A549 (cell line): Measurements from ENCODE around the gene PTPN6. TPM values are rescaled to one million over a fixed set of nuclear protein-coding genes. Genes with fewer than 3 reads are reported as not detected.

Experiments
- ATAC-seq, 2 experiments: fragments of 200-7000 bp in 1 of 2; fragments of >200 bp in 1 of 2; cut with Nextera tagmentation in 1 of 2; cut with Tn5 transposase in 1 of 2; 3 replicates each; pipeline versions ENCODE4 v1.8.0 to v1.9.1; 2018 to 2020; ENCODE audit warnings: mild to moderate bottlenecking in 1 of 2, moderate library complexity in 1 of 2
- CTCF ChIA-PET: fragments of 300-600 bp; sonication (Branson Sonifier 250); formaldehyde crosslinking; extraction: SDS; loops from one replicate; lab custom pipeline; 2021; ENCODE audit warnings: antibody characterized with exemption, inconsistent platforms; lab: Yijun Ruan, JAX
- POLR2A ChIA-PET: fragments of 350-600 bp; formaldehyde crosslinking; extraction: SDS; loops from one replicate; lab custom pipeline; 2021; ENCODE audit warnings: antibody characterized with exemption, inconsistent platforms; lab: Yijun Ruan, JAX
- DNase-seq, 2 experiments: peaks; one replicate each; pipeline versions ENCODE4 v3.0.0 to v3.0.0-alpha.2; 2011 to 2016; ENCODE audit warnings: low read depth in 1 of 2, low spot score in 1 of 2
- FAIRE-seq: peaks from 2 replicates; lab custom pipeline; 2011; peaks lifted over from hg19 to GRCh38; lab: Jason Lieb, UNC
- H3K27ac ChIP-seq, 2 experiments: fragments of >200 bp; sonication (Bioruptor Twin); formaldehyde crosslinking; 3 replicates each; pipeline ENCODE4 v1.5.1; 2016 to 2017
- H3K4me1 ChIP-seq: fragments of >200 bp; sonication (Bioruptor Twin); formaldehyde crosslinking; 3 replicates; pipeline ENCODE4 v1.6.1; 2016
- H3K4me2 ChIP-seq: fragments of >200 bp; sonication (Bioruptor Twin); formaldehyde crosslinking; 3 replicates; pipeline ENCODE4 v1.6.1; 2016
- H3K4me3 ChIP-seq: fragments of >200 bp; sonication (Bioruptor Twin); formaldehyde crosslinking; 3 replicates; pipeline ENCODE4 v1.5.1; 2016
- H3K9me3 ChIP-seq: fragments of >200 bp; sonication (Bioruptor Twin); formaldehyde crosslinking; 3 replicates; pipeline ENCODE4 v1.6.1; 2016
- BHLHE40 ChIP-seq: IDR thresholded peaks from 2 replicates; pipeline ENCODE4 v1.6.1; 2012; ENCODE audit warnings: low read depth, low read length, inconsistent platforms
- CBX8 ChIP-seq: fragments of 200-600 bp; sonication (generic); IDR thresholded peaks from 2 replicates; pipeline ENCODE4 v1.6.1; 2016
- CHD2 ChIP-seq: fragments of 150-350 bp; IDR thresholded peaks from 2 replicates; pipeline ENCODE4 v1.6.1; 2014; ENCODE audit warnings: low read length; ENCODE audit not compliant: partially characterized antibody
- EP300 ChIP-seq, 2 experiments: fragments of >200 bp; sonication (Bioruptor Twin); formaldehyde crosslinking; IDR thresholded peaks; 2 replicates in 1 of 2; 3 replicates in 1 of 2; pipeline ENCODE4 v1.6.1; 2016 to 2017
- FOXS1 ChIP-seq: fragments of 250-450 bp; sonication (Bioruptor Pico); IDR thresholded peaks from 2 replicates; pipeline ENCODE4 v1.5.0; 2020; ENCODE audit warnings: mild to moderate bottlenecking, moderate library complexity
- HEYL ChIP-seq: fragments of 250-450 bp; sonication (Bioruptor Pico); IDR thresholded peaks from 2 replicates; pipeline ENCODE4 v1.8.0; 2021; ENCODE audit warnings: mild to moderate bottlenecking, moderate library complexity
- HOXB5 ChIP-seq: fragments of 250-450 bp; sonication (Bioruptor Pico); IDR thresholded peaks from 2 replicates; pipeline ENCODE4 v1.5.0; 2020; ENCODE audit warnings: mild to moderate bottlenecking, moderate library complexity
- JUN ChIP-seq, 2 experiments: fragments of >200 bp; sonication (Bioruptor Twin); formaldehyde crosslinking; IDR thresholded peaks; 2 replicates in 1 of 2; 3 replicates in 1 of 2; pipeline ENCODE4 v1.6.1; 2016 to 2017
- KDM5A ChIP-seq: fragments of 200-600 bp; sonication (generic); IDR thresholded peaks from 2 replicates; pipeline ENCODE4 v1.6.1; 2016; ENCODE audit warnings: antibody characterized with exemption, mild to moderate bottlenecking
- MAZ ChIP-seq: fragments of 150-350 bp; IDR thresholded peaks from 2 replicates; pipeline ENCODE4 v1.6.1; 2014; ENCODE audit warnings: antibody characterized with exemption, low read depth, low read length, borderline replicate concordance
- MYC ChIP-seq: IDR thresholded peaks from 2 replicates; pipeline ENCODE4 v1.6.1; 2012; ENCODE audit warnings: mild to moderate bottlenecking, inconsistent platforms, low read length, improper control_type of control experiment, borderline replicate concordance
- NFE2L2 ChIP-seq: fragments of 150-350 bp; conservative IDR thresholded peaks from 2 replicates; pipeline ENCODE4 v1.6.1; 2014; ENCODE audit warnings: low read length
- POLR2A ChIP-seq: IDR thresholded peaks from 2 replicates; pipeline ENCODE4 v1.6.1; 2012; ENCODE audit warnings: mild to moderate bottlenecking, low read length
- RAD21 ChIP-seq, 2 experiments: fragments of >200 bp in 1 of 2; sonication (Bioruptor Twin) in 1 of 2; formaldehyde crosslinking in 1 of 2; IDR thresholded peaks in 1 of 2; conservative IDR thresholded peaks in 1 of 2; 2 replicates in 1 of 2; 3 replicates in 1 of 2; pipeline ENCODE4 v1.6.1; 2012 to 2018; ENCODE audit warnings: inconsistent platforms in 1 of 2
- RCOR1 ChIP-seq: fragments of 150-350 bp; IDR thresholded peaks from 2 replicates; pipeline ENCODE4 v1.6.1; 2014; ENCODE audit warnings: antibody characterized with exemption, low read length, low read depth
- RFX5 ChIP-seq: fragments of 450-650 bp; IDR thresholded peaks from 2 replicates; pipeline ENCODE4 v1.7.1; 2014; ENCODE audit warnings: antibody characterized with exemption, mild to moderate bottlenecking, moderate library complexity
- RNF2 ChIP-seq: fragments of 200-600 bp; sonication (generic); IDR thresholded peaks from 2 replicates; pipeline ENCODE4 v1.6.1; 2016; ENCODE audit warnings: low read depth, mild to moderate bottlenecking, antibody characterized with exemption, moderate library complexity, borderline replicate concordance
- ZSCAN20 ChIP-seq: fragments of 250-450 bp; sonication (Bioruptor Pico); IDR thresholded peaks from 2 replicates; pipeline ENCODE4 v1.8.0; 2022; ENCODE audit warnings: mild to moderate bottlenecking, moderate library complexity
- WGBS: methylation state at CpG from one replicate; pipeline ENCODE4 v1.1.6; 2017; ENCODE audit errors: missing lambda C conversion rate; 5-methylcytosine and 5-hydroxymethylcytosine counted together
- polyA plus RNA-seq, 4 experiments: library from polyadenylated mRNA; depleted of rRNA in 3 of 4; stranded (reverse); fragments of >200 nt; fragmentation: RNase III in 1 of 4; extraction: RNeasy Plus Mini Kit Qiagen cat#74134 plus additional on column Dnase treatment in 1 of 4; gene quantifications; 2 replicates in 3 of 4; 3 replicates in 1 of 4; pipeline ENCODE4 v1.2.3, GENCODE V29; 2011 to 2017
- TF ChIP-seq, protein P1 (sequence below): fragments of >200 bp; sonication (Bioruptor Twin); formaldehyde crosslinking; IDR thresholded peaks from 3 replicates; pipeline ENCODE4 v1.5.1; 2016
- TF ChIP-seq, protein P2 (sequence below): fragments of 250-450 bp; sonication (Bioruptor Pico); IDR thresholded peaks from 2 replicates; pipeline ENCODE4 v1.5.0; 2020; ENCODE audit warnings: low read depth, mild to moderate bottlenecking, moderate library complexity
- TF ChIP-seq, protein P3 (sequence below): fragments of 150-350 bp; IDR thresholded peaks from 2 replicates; pipeline ENCODE4 v1.6.1; 2014; ENCODE audit warnings: low read depth, mild to moderate bottlenecking, low read length
- TF ChIP-seq, protein P4 (sequence below): IDR thresholded peaks from 2 replicates; pipeline ENCODE4 v1.6.1; 2012; ENCODE audit warnings: low read depth, borderline replicate concordance

Gene PTPN6
- polyA plus RNA-seq, 2 of the 4 experiments (the other 2 are of a cell fraction), result 15.1 to 18.9 TPM

DNA sequence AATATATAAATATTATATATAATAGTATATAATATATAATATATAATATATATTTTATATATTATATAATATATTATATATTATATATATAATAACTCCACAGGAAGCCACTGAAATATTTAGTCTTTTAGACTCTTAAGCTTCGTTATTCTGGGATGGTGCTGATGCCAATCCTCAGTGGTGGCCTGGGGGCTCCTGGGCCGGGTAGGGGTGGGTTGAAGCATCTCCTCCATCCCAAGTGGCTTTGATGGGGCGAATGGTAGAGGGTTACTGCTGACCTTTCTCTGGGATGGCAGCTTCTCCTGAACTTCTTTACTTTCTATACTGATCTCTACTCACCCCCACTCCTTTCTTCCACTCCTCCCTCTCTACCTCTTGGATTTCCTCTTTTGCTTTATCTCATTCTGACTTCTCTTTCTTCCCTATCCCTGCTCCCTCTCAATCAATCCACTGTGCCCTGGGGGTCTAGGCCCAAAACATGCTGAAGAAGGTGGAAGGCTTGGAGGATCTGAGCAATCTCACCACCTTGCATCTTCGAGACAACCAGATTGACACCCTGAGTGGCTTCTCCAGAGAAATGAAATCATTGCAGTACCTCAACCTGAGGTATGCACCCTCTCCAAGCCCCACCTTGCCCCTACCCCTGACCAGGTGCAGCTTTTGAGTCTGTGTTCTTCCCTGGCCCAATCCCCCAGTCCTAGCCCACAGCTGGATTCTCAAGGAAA lies 41.6 kb upstream of the PTPN6 start:
- CTCF ChIA-PET, result interaction anchor here (0.6 to 22.2 kb wide), 6 partner anchors 10 to 198 kb away, joined by 3 to 232 read pairs (median 35); partner anchors contain the start of genes SPSB2 and TPI1
- WGBS, result 81% methylated on average over 4 of the region's 4 CpGs
- H3K4me1 ChIP-seq, result peaks cover 12% of the 10 kb centered on the region
- ATAC-seq (no peak), FAIRE-seq (no peak), DNase-seq (no peak)
- H3K9me3 ChIP-seq, result no peaks in the 10 kb centered on the region
- TF ChIP-seq HOXB5 (CRISPR knock-in tag), result no peak
- TF ChIP-seq CHD2, result no peak
- no peak for TF ChIP-seq POLR2A
- no peak for TF ChIP-seq BHLHE40
- TF ChIP-seq, protein P1, sequence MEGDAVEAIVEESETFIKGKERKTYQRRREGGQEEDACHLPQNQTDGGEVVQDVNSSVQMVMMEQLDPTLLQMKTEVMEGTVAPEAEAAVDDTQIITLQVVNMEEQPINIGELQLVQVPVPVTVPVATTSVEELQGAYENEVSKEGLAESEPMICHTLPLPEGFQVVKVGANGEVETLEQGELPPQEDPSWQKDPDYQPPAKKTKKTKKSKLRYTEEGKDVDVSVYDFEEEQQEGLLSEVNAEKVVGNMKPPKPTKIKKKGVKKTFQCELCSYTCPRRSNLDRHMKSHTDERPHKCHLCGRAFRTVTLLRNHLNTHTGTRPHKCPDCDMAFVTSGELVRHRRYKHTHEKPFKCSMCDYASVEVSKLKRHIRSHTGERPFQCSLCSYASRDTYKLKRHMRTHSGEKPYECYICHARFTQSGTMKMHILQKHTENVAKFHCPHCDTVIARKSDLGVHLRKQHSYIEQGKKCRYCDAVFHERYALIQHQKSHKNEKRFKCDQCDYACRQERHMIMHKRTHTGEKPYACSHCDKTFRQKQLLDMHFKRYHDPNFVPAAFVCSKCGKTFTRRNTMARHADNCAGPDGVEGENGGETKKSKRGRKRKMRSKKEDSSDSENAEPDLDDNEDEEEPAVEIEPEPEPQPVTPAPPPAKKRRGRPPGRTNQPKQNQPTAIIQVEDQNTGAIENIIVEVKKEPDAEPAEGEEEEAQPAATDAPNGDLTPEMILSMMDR, result no peak
- TF ChIP-seq MYC, result no peak
- TF ChIP-seq EP300 (IDR thresholded peaks at IDR 0.05), result no peak
- no peak overlapping the region for H3K4me3 ChIP-seq
- no peak overlapping the region for H3K4me2 ChIP-seq
- POLR2A ChIA-PET, result interaction anchor here (1.4 kb wide), 1 partner anchor 34 kb away, joined by 6 read pairs; the partner anchor contains the start of genes C12orf57 and RNU7-1
- no peak overlapping the region for H3K27ac ChIP-seq

DNA sequence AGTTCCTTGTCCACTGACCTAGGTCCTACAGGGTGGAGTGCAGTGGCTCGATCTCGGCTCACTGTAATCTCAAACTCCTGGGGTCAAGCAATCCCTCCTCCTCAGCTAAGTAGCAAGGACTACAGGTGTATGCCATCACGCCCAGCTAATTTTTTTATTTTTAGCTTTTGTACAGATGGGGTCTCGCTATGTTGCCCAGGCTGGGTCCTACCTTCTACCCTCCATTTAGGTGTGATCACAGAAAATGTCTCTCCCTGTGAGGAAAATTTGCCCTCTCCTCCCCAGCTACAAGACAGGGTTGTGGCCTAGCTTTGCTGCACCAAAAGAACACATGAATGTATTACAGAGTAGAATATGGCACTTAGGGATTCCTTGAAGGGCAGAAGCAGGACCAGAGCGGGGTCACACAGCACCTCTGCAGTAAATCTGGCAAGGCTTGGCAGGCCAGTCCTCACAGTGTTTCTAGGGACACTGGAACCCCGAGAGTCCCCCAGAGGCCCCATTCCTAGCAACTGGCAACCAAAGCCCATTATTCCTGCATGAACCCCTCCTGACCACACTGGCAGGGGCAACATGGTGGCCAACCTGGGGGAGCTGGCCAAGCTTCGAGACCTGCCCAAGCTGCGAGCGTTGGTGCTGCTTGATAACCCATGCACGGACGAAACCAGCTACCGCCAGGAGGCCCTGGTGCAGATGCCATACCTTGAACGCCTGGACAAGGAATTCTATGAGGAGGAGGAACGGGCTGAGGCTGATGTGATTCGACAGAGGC lies 38.8 kb upstream of the PTPN6 start:
- no peak overlapping the region for H3K4me2 ChIP-seq
- FAIRE-seq (no peak), DNase-seq (no peak), ATAC-seq (no peak)
- no peak overlapping the region for H3K4me3 ChIP-seq
- CTCF ChIA-PET, result interaction anchor here (0.5 to 22.2 kb wide), 10 partner anchors 12 to 53 kb away, joined by 3 to 232 read pairs (median 6); partner anchors contain the start of genes ATN1, SPSB2 and TPI1
- H3K9me3 ChIP-seq, result no peaks in the 10 kb centered on the region
- 92% methylated on average over 15 of the region's 15 CpGs for WGBS
- H3K27ac ChIP-seq, result no peak overlapping the region
- no peak for TF ChIP-seq RNF2
- TF ChIP-seq ZSCAN20 (CRISPR knock-in tag), result no peak
- no peak for TF ChIP-seq MAZ
- no peak for TF ChIP-seq NFE2L2
- no peak for TF ChIP-seq CBX8
- TF ChIP-seq CHD2, result no peak
- TF ChIP-seq BHLHE40, result no peak
- no peak for TF ChIP-seq HEYL (CRISPR knock-in tag)
- no peak for TF ChIP-seq RFX5
- TF ChIP-seq, protein P2, sequence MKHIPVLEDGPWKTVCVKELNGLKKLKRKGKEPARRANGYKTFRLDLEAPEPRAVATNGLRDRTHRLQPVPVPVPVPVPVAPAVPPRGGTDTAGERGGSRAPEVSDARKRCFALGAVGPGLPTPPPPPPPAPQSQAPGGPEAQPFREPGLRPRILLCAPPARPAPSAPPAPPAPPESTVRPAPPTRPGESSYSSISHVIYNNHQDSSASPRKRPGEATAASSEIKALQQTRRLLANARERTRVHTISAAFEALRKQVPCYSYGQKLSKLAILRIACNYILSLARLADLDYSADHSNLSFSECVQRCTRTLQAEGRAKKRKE (CRISPR knock-in tag), result no peak
- POLR2A ChIA-PET, result interaction anchor here (0.6 to 1.9 kb wide), 2 partner anchors 21 to 30 kb away, joined by 3 to 6 read pairs; no protein-coding TSS in a partner anchor
- peaks cover 17% of the 10 kb centered on the region for H3K4me1 ChIP-seq

DNA sequence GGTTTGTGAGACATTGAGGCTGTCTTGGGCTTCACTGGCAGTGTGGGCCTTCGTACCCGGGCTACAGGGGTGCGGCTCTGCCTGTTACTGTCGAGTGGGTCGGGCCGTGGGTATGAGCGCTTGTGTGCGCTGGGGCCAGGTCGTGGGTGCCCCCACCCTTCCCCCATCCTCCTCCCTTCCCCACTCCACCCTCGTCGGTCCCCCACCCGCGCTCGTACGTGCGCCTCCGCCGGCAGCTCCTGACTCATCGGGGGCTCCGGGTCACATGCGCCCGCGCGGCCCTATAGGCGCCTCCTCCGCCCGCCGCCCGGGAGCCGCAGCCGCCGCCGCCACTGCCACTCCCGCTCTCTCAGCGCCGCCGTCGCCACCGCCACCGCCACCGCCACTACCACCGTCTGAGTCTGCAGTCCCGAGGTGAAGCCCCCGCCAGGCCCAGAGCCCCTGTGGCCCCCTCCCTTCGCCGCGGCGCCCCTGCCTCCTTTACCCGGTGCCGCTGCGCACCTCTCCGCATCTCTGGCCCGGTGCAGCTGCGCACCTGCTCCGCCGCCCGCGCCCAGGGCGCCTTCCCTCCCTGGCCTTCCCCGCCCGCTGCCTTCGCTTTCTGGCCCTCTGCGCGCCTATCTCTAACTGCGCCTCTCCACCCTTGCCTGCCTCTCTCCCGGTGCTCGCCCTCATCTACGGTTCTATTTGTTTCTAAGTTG lies 36.8 kb upstream of the PTPN6 start, which contains the start of gene ENO2:
Gene ENO2, plus strand, starts transcription at position 335 of the 701 bp plus-strand sequence. CDS start 1,253 bp downstream, outside the sequence.
- 2% methylated on average over 23 of the region's 68 CpGs for WGBS
- ChIA-PET CTCF (interaction anchor here (0.5 to 22.2 kb wide), 4 partner anchors 11 to 747 kb away, joined by 3 to 232 read pairs (median 47); partner anchors contain the start of genes ATN1, SPSB2 and TPI1), POLR2A (interaction anchor here (1.0 to 1.4 kb wide), 5 partner anchors 9 to 42 kb away, joined by 3 to 16 read pairs (median 6); partner anchors contain the start of genes C12orf57, RNU7-1 and SPSB2)
- TF ChIP-seq, protein P3, sequence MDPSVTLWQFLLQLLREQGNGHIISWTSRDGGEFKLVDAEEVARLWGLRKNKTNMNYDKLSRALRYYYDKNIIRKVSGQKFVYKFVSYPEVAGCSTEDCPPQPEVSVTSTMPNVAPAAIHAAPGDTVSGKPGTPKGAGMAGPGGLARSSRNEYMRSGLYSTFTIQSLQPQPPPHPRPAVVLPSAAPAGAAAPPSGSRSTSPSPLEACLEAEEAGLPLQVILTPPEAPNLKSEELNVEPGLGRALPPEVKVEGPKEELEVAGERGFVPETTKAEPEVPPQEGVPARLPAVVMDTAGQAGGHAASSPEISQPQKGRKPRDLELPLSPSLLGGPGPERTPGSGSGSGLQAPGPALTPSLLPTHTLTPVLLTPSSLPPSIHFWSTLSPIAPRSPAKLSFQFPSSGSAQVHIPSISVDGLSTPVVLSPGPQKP, result no peak
- TF ChIP-seq, protein P1, result no peak
- TF ChIP-seq JUN (IDR thresholded peaks at IDR 0.05) (peak in 1 of 2 experiments; percentile 66; a peak in 2 of 5 replicates), POLR2A (peak; percentile 39; the same call in 1 of the 2 replicates), RAD21 (conservative IDR thresholded peaks at IDR 0.05 in 1 of 2, IDR thresholded peaks at IDR 0.05 in 1 of 2) (no peak), RCOR1 (no peak), FOXS1 (CRISPR knock-in tag) (no peak), KDM5A (no peak)
- TF ChIP-seq, protein P4, sequence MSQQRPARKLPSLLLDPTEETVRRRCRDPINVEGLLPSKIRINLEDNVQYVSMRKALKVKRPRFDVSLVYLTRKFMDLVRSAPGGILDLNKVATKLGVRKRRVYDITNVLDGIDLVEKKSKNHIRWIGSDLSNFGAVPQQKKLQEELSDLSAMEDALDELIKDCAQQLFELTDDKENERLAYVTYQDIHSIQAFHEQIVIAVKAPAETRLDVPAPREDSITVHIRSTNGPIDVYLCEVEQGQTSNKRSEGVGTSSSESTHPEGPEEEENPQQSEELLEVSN, result no peak; the same call in 1 of the 2 replicates

More for the DNA sequence above, 36.8 kb upstream of the PTPN6 start, which contains the start of gene ENO2:
- FAIRE-seq (no peak), ATAC-seq (peak; percentile 86 to 90), DNase-seq (peak; percentile 62 to 79)
- peak within 1 kb of the TSS; percentile 63 for H3K4me3 ChIP-seq
- H3K27ac ChIP-seq, result peak within 1 kb of the TSS; percentile 74 to 93
- peak within 1 kb of the TSS; percentile 94 for H3K4me2 ChIP-seq
- H3K9me3 ChIP-seq, result no peaks in the 10 kb centered on the region
- peaks cover 17% of the 10 kb centered on the region for H3K4me1 ChIP-seq
